ENCODE data around the gene AFF1.

Gene AFF1

DNA sequence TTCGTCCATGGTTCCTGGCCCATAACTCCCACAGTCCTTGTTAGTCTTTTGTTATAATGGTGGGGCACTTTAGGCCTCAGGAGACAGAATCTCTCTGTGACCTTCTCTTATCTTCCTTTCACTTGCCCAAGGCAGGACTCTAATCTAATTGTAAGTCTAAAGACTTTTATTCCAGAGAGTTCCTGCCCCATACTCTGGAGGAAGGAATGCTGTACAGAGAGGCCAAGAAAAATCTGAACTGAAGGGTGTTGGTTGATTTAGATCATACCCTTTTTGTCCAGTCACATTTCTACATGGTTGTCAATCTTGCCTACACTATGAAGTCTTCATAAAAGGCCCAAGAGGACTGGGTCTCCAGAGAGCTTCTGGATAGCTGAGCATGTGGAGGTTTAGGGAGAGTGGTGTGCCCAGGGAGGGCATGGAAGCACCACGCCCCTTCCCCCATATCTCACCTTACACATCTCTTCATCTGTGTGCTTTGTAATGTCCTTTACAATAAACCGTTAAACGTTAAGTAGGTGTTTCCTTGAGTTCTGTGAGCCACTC is 84.5 kb downstream of the AFF1 start:
- no CpG with 5 or more reads among the region's 4 CpGs for WGBS, 2 donors (ENCODE audit: extremely low coverage in 2 of 2, insufficient read length in 2 of 2, insufficient replicate concordance in 1 of 2)
- Histone ChIP-seq H3K27me3 (ENCODE audit: control insufficient read depth in 3 of 3, insufficient read depth in 3 of 3, low read depth in 1 of 3, low read length in 3 of 3) (no peaks in the 10 kb centered on the region), H3K36me3 (replicated peaks in 1 of 2; ENCODE audit: control insufficient read depth in 2 of 2, insufficient read depth in 2 of 2, low read length in 2 of 2) (no peaks in the 10 kb centered on the region), H3K14ac (ENCODE audit: low read length) (no peak overlapping the region), H3K23ac (ENCODE audit: low read depth, low read length, poor library complexity) (no peak overlapping the region), H3K4me1 (ENCODE audit: control insufficient read depth in 2 of 2, insufficient read depth in 1 of 2, low read depth in 1 of 2, low read length in 2 of 2) (peaks cover 2 to 5% of the 10 kb centered on the region in 2 donors), H2AFZ (ENCODE audit: low read length) (no peak overlapping the region), H2BK5ac (ENCODE audit: low read length) (no peak overlapping the region), H3K4ac (ENCODE audit: low read length) (no peak overlapping the region), H3K9ac (ENCODE audit: low read depth, low read length, poor library complexity) (no peak overlapping the region), H3K4me2 (ENCODE audit: insufficient read depth, low read length, poor library complexity, severe bottlenecking) (no peak overlapping the region), H3K79me1 (ENCODE audit: low read depth, low read length) (peaks cover 2% of the 10 kb centered on the region), H4K91ac (ENCODE audit: low read depth, low read length, poor library complexity) (no peak overlapping the region), H3K9me3 (replicated peaks in 1 of 2; ENCODE audit: control insufficient read depth in 2 of 2, insufficient read depth in 1 of 2, low read depth in 1 of 2, low read length in 2 of 2) (no peaks in the 10 kb centered on the region), H4K8ac (ENCODE audit: low read depth, low read length) (no peak overlapping the region), H3K18ac (ENCODE audit: low read length) (no peak overlapping the region), H3K4me3 (ENCODE audit: low read length in 2 of 2) (no peak overlapping the region), H2AK5ac (ENCODE audit: low read depth, low read length) (no peak overlapping the region), H2BK120ac (ENCODE audit: low read depth, low read length) (no peak overlapping the region), H3K27ac (replicated peaks; ENCODE audit: low read length) (no peak overlapping the region), H2BK15ac (ENCODE audit: low read length) (no peak overlapping the region), H2BK12ac (ENCODE audit: low read length) (no peak overlapping the region)
- DNase-seq (ENCODE audit: low spot score): no peak

DNA sequence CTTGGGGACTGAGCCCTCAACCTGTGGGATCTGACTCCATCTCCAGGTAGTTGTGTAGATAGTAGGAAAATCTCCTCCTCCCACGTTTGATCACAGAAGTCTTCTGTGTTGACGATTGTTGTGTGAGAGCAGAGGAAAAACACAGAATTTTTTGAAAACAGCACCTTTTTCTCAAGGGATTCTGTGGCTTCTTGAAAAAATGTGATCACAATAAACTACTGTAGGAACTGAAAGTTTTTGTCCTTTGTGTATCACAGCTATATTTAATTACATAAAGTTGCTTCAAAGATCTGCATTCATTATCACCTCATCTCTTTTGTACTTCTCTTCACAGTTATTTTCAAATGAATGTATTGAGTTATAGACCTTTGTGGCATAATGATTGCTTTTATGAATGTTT is 85.1 kb downstream of the AFF1 start:
- WGBS, 2 donors (ENCODE audit: extremely low coverage in 2 of 2, insufficient read length in 2 of 2, insufficient replicate concordance in 1 of 2): no CpG with 5 or more reads among the region's 2 CpGs
- Histone ChIP-seq H3K79me1 (ENCODE audit: low read depth, low read length) (peaks cover 2% of the 10 kb centered on the region), H2BK12ac (ENCODE audit: low read length) (no peak overlapping the region), H3K4me1 (ENCODE audit: control insufficient read depth in 2 of 2, insufficient read depth in 1 of 2, low read depth in 1 of 2, low read length in 2 of 2) (peaks cover 0 to 6% of the 10 kb centered on the region in 2 donors), H2BK5ac (ENCODE audit: low read length) (no peak overlapping the region), H3K18ac (ENCODE audit: low read length) (no peak overlapping the region), H3K27me3 (ENCODE audit: control insufficient read depth in 3 of 3, insufficient read depth in 3 of 3, low read depth in 1 of 3, low read length in 3 of 3) (no peaks in the 10 kb centered on the region), H3K4me3 (ENCODE audit: low read length in 2 of 2) (no peak overlapping the region), H4K91ac (ENCODE audit: low read depth, low read length, poor library complexity) (no peak overlapping the region), H3K36me3 (replicated peaks in 1 of 2; ENCODE audit: control insufficient read depth in 2 of 2, insufficient read depth in 2 of 2, low read length in 2 of 2) (no peaks in the 10 kb centered on the region), H3K23ac (ENCODE audit: low read depth, low read length, poor library complexity) (no peak overlapping the region), H3K4me2 (ENCODE audit: insufficient read depth, low read length, poor library complexity, severe bottlenecking) (no peak overlapping the region), H2AK5ac (ENCODE audit: low read depth, low read length) (no peak overlapping the region), H2BK15ac (ENCODE audit: low read length) (no peak overlapping the region), H3K27ac (replicated peaks; ENCODE audit: low read length) (no peak overlapping the region), H3K9me3 (replicated peaks in 1 of 2; ENCODE audit: control insufficient read depth in 2 of 2, insufficient read depth in 1 of 2, low read depth in 1 of 2, low read length in 2 of 2) (no peaks in the 10 kb centered on the region), H3K14ac (ENCODE audit: low read length) (no peak overlapping the region), H2BK120ac (ENCODE audit: low read depth, low read length) (no peak overlapping the region), H3K9ac (ENCODE audit: low read depth, low read length, poor library complexity) (no peak overlapping the region), H2AFZ (ENCODE audit: low read length) (no peak overlapping the region), H3K4ac (ENCODE audit: low read length) (no peak overlapping the region), H4K8ac (ENCODE audit: low read depth, low read length) (no peak overlapping the region)
- DNase-seq (ENCODE audit: low spot score): no peak

DNA sequence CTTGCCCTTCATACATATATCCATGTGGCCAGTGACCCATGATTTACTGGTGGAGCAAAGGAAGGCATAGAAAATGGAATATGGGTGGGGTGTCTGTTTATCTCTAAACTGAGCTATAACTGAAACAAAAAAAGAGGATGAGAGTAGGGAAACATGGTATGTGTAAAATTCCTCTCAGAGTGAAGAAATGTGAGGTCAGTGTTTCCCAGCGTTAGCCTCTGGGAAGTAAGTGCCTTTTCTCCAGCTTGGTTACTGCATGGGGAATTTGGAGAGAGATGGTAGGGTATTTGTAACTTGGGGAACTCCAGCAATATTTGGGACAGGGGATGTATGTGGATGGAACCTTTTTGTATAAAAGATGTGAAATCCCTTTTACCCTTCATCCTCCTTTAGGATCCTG is 89.4 kb downstream of the AFF1 start:
- Histone ChIP-seq H4K91ac (ENCODE audit: low read depth, low read length, poor library complexity) (no peak overlapping the region), H4K8ac (ENCODE audit: low read depth, low read length) (no peak overlapping the region), H2BK15ac (ENCODE audit: low read length) (no peak overlapping the region), H3K79me1 (ENCODE audit: low read depth, low read length) (peaks cover 2% of the 10 kb centered on the region), H3K36me3 (replicated peaks in 1 of 2; ENCODE audit: control insufficient read depth in 2 of 2, insufficient read depth in 2 of 2, low read length in 2 of 2) (no peaks in the 10 kb centered on the region), H3K23ac (ENCODE audit: low read depth, low read length, poor library complexity) (no peak overlapping the region), H3K4me3 (ENCODE audit: low read length in 2 of 2) (no peak overlapping the region), H3K9ac (ENCODE audit: low read depth, low read length, poor library complexity) (no peak overlapping the region), H2AFZ (ENCODE audit: low read length) (no peak overlapping the region), H3K4ac (ENCODE audit: low read length) (no peak overlapping the region), H2BK12ac (ENCODE audit: low read length) (no peak overlapping the region), H3K4me2 (ENCODE audit: insufficient read depth, low read length, poor library complexity, severe bottlenecking) (no peak overlapping the region), H2BK120ac (ENCODE audit: low read depth, low read length) (no peak overlapping the region), H2BK5ac (ENCODE audit: low read length) (no peak overlapping the region), H3K14ac (ENCODE audit: low read length) (no peak overlapping the region), H3K18ac (ENCODE audit: low read length) (no peak overlapping the region), H3K27ac (replicated peaks; ENCODE audit: low read length) (no peak overlapping the region), H2AK5ac (ENCODE audit: low read depth, low read length) (no peak overlapping the region), H3K4me1 (ENCODE audit: control insufficient read depth in 2 of 2, insufficient read depth in 1 of 2, low read depth in 1 of 2, low read length in 2 of 2) (peaks cover 0 to 16% of the 10 kb centered on the region in 2 donors), H3K27me3 (ENCODE audit: control insufficient read depth in 3 of 3, insufficient read depth in 3 of 3, low read depth in 1 of 3, low read length in 3 of 3) (no peaks in the 10 kb centered on the region), H3K9me3 (replicated peaks in 1 of 2; ENCODE audit: control insufficient read depth in 2 of 2, insufficient read depth in 1 of 2, low read depth in 1 of 2, low read length in 2 of 2) (no peaks in the 10 kb centered on the region)
- WGBS, 2 donors (ENCODE audit: extremely low coverage in 2 of 2, insufficient read length in 2 of 2, insufficient replicate concordance in 1 of 2): no CpG with 5 or more reads among the region's 1 CpG
- DNase-seq (ENCODE audit: low spot score): no peak

DNA sequence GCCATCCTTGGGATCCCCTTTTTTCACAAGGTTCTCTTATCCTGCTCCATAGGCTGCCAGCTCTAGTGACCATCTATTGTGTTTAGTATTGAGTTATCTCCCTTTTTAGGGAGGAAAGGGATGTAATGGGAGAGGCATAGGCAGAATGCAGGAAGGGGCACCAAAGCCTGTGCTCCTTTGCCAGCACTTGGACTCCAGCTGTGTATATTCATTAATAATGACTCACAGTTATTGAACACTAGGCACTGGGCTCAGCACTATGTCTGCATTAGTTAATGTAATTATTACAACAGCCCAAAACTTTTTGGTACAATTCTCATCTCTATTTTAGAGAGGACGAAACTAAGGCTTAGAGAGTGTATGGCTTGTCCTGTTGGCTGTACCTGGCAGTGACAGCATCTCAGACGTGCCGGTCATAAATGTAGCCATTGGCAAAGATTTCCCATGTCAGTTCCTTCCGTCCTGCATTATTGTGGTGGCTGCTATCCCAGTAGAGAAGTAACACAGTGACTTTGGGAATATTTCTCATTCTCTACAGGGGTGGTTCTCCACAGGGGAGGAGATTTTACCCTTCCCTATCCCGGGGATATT is 90.3 kb downstream of the AFF1 start:
- no peak overlapping the region for H3K4me3 ChIP-seq (ENCODE audit: low read length in 2 of 2)

More for the DNA sequence above, 90.3 kb downstream of the AFF1 start:
- no peak for DNase-seq (ENCODE audit: low spot score)
- H3K79me1 ChIP-seq (ENCODE audit: low read depth, low read length): no peaks in the 10 kb centered on the region
- no peak overlapping the region for H3K27ac ChIP-seq (replicated peaks; ENCODE audit: low read length)
- WGBS, 2 donors (ENCODE audit: extremely low coverage in 2 of 2, insufficient read length in 2 of 2, insufficient replicate concordance in 1 of 2): no CpG with 5 or more reads among the region's 5 CpGs
- no peak overlapping the region for H2BK5ac ChIP-seq (ENCODE audit: low read length)
- no peak overlapping the region for H3K18ac ChIP-seq (ENCODE audit: low read length)
- H4K8ac ChIP-seq (ENCODE audit: low read depth, low read length): no peak overlapping the region
- no peak overlapping the region for H2BK12ac ChIP-seq (ENCODE audit: low read length)
- H2BK120ac ChIP-seq (ENCODE audit: low read depth, low read length): no peak overlapping the region
- no peak overlapping the region for H3K4ac ChIP-seq (ENCODE audit: low read length)
- peaks cover 2 to 18% of the 10 kb centered on the region in 2 donors for H3K4me1 ChIP-seq (ENCODE audit: control insufficient read depth in 2 of 2, insufficient read depth in 1 of 2, low read depth in 1 of 2, low read length in 2 of 2)
- no peaks in the 10 kb centered on the region for H3K27me3 ChIP-seq (ENCODE audit: control insufficient read depth in 3 of 3, insufficient read depth in 3 of 3, low read depth in 1 of 3, low read length in 3 of 3)
- no peak overlapping the region for H4K91ac ChIP-seq (ENCODE audit: low read depth, low read length, poor library complexity)
- no peak overlapping the region for H3K23ac ChIP-seq (ENCODE audit: low read depth, low read length, poor library complexity)
- H2AK5ac ChIP-seq (ENCODE audit: low read depth, low read length): no peak overlapping the region
- no peak overlapping the region for H3K9ac ChIP-seq (ENCODE audit: low read depth, low read length, poor library complexity)
- no peak overlapping the region for H2BK15ac ChIP-seq (ENCODE audit: low read length)
- H3K36me3 ChIP-seq (replicated peaks in 1 of 2; ENCODE audit: control insufficient read depth in 2 of 2, insufficient read depth in 2 of 2, low read length in 2 of 2): no peaks in the 10 kb centered on the region
- no peaks in the 10 kb centered on the region for H3K9me3 ChIP-seq (replicated peaks in 1 of 2; ENCODE audit: control insufficient read depth in 2 of 2, insufficient read depth in 1 of 2, low read depth in 1 of 2, low read length in 2 of 2)
- no peak overlapping the region for H3K4me2 ChIP-seq (ENCODE audit: insufficient read depth, low read length, poor library complexity, severe bottlenecking)
- no peak overlapping the region for H2AFZ ChIP-seq (ENCODE audit: low read length)
- H3K14ac ChIP-seq (ENCODE audit: low read length): no peak overlapping the region
